GM19351 (cell line): ENCODE data around the gene BTBD6.
A peak's percentile ranks its signal among the peaks of the same experiment; 100 is the strongest.

Source experiments
- ATAC-seq: cut with Tn5 transposase; IDR thresholded peaks from one replicate; pipeline ENCODE4 v1.9.1; 2021; ENCODE audit warnings: mild to moderate bottlenecking, moderate library complexity; ENCODE audit not compliant: unreplicated experiment

Gene BTBD6

GRCh38 chr14:105248368-105249181 lies at the start of gene BTBD6:
BTBD6 (plus strand) TSS chr14:105248533; CDS start chr14:105248712, 179 bp downstream.
- ATAC-seq, result peak; percentile 93

- ATAC-seq, result no peak
Observed at GRCh38 chr14:105198588-105198987, 49.7 kb upstream of the BTBD6 start.

- ATAC-seq, result no peak
Observed at GRCh38 chr14:105199093-105199492, 49.2 kb upstream of the BTBD6 start.

DNA sequence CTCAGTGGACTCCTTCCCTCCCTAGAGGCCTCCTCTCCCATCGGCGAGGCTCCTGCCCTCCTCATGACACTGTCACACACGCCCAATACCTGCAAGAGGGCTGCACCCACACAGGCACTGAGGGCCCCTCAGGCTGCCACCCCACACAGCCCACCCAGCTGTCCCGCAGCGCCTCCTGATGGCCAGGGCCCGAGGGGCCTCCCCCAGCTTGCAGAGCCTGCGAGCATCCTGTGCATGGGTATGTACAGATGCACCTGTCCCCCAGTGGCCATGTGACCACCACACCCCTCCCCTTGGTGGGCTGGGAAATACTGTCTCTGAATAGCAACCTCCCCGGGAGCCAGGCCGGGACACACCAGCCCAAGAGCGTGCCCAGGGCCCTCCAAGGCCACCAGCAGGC lies 48.3 kb upstream of the BTBD6 start:
- ATAC-seq, result no peak

- ATAC-seq, result no peak
Observed at GRCh38 chr14:105200641-105201040, 47.7 kb upstream of the BTBD6 start.

GRCh38 chr14:105201156-105201924 lies 47.0 kb upstream of the BTBD6 start:
- no peak for ATAC-seq

DNA sequence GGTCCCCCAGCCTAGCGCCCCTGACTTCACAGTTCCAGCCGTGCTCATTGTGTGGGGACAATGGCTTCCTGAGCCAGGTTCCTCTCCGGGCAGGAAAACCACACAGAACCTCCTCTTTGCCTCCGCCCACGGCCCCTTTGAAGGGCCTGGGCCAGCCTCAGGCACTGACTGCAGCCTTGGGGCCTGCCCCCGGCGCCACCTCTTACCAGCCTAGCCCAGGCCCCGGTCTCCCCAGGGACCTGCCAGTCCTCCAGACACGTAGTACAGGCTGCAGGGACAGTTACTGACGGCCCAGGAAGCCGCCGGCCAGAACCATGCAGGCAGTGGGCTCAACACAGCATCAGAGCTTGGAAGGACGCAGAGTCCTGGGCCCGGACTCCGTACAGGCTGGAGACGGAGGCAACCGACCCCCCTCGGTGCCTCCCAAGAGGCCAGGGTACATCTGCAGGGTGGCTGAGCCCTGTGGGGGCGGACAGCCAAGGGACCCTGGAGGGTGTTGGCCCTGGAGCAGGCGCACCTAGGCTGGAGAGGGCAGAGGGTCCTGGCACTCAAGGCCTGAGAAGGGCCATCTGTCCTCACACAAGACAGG lies 46.3 kb upstream of the BTBD6 start:
- no peak for ATAC-seq

DNA sequence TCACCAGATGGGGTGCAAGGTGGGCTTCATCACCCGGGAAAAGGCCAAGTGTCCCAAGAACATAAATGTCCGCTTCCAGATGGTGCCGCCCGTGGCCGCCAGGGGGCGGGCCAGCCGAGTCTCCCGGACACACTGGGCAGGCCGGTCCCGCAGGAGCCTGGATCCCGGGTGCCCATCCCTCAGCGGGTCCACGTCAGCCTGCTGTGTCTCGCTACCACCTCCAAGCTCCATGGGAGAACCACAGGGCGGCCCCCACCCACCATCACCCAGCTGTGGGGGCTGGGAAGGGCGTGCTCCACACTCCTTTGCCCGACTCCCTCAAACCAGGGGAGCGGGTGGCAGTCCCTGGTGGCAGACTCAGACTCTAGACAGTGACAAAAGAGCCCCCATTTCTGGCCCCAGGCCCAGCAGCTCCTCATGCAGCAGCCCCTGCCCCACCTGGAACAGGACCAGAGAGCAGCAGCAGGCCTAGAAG lies 45.2 kb upstream of the BTBD6 start:
- no peak for ATAC-seq

DNA sequence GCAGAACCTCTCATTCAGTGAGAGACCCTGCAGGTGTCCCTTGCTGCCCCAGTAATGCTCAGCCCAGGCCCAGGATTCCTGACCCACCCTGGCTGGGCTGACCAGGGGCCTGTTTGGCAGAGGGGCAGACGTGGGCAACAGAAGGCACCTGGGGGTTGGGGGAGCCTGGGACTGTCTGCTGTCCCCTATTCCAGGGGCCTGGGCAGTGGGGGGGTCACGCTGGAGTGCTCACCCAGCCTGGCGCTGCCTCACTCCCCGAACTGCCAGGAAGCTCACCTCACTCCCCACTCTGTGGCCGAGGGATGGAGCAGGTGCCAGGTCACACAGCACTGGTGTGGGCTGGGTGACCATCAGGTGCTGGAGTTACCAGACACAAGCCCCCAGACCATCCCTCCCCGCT lies 44.6 kb upstream of the BTBD6 start:
- no peak for ATAC-seq

DNA sequence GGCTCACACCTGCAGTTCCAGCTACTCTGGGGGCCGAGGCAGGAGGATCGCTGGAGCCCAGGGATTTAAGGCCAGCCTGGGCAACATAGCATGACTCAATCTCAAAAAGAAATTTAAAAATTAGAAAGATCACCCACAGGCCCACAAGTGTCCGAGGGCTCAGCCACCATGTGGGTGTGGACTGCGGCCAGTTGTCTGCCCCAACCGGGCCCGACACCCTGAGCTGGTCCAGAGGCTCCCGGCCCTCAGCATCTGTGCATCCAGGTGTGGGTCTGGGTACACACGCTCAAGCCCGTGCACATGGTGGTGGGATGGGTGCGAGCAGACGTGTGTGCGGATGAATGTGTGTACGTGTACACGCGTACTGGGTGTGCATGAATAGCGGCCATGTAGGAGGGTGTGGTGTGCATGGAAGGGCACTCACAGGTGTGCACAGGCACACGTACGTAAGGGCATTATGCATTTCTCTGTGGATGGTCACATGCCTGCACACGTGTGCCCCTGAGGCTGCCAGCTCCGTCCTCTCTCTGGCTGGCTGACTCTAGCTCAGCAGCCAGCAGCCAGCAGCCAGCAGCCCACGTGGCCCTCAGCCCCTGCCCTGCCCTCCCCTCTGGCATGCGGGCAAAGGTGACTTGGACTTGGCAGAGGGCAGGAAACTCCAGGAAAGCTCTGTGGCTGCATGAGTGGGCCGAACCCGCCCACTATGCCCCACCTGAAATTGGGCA lies 44.0 kb upstream of the BTBD6 start:
- ATAC-seq, result no peak

GRCh38 chr14:105204931-105205672 lies 43.2 kb upstream of the BTBD6 start:
- no peak for ATAC-seq

DNA sequence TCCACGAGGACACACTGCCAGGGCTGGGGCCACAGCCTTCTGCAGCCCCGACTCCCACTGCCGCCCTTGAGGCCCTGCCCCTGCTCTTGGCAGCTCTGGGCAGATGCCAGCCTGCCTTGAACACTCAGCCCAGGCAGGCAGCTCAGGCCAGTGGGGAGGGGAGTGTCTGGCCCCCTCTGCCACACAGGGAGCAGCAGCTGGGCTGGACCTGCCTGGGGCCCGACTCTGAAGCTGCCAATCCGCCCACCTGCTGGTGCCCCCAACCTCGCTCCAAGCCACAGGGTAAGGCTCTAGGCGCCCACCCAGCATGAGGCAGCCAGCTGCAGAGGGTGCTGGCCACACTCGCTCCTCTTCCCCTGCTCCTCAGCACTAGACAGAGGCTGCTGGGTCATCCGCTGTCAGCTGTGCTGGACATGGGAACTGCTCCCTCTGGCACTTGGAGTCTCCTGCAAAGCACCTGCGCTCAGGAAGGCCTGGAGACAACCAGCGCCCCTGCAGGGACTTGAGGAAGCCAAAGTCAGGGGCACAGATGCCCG lies 42.6 kb upstream of the BTBD6 start:
- ATAC-seq, result no peak

DNA sequence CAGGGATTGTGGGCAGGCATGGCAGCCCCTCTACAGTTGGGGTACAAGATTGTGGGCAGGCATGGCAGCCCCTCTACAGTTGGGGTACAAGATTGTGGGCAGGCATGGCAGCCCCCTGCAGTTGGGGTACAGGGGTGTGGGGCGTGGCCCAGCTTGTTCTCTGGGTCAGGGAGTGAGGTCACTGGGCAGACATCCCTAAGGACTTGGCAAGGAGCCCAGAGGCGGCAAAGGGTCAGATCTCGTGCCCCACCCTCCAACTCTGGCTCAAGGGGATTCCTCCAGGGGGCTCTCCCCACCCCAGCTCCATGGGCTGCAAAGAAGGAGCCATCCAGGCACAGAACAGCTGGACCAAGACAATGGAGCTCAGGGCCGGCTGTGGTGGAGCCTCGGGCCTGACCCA lies 41.5 kb upstream of the BTBD6 start:
- ATAC-seq, result no peak

DNA sequence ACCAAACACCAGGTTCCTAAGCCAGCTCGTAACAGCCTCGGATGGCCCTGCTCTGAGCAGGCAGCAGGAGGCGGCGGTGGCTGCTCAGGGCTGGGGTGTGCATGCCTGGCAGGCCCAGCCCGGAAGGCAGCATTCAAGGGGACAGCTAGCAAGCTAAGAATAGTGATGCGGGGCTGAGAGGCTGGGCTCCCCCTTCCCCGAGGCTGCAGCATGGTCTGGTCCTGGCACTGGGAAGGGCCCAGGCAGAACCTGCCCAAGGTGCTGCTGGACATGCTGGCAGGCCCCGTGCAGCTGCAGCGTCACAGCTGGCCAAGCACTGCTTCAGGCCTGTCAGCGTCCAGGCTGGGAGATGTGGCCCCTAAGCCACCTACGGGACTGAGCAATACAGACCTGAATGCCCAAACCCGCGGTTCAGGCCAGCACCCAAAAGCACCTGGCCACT lies 40.9 kb upstream of the BTBD6 start:
- ATAC-seq, result no peak

DNA sequence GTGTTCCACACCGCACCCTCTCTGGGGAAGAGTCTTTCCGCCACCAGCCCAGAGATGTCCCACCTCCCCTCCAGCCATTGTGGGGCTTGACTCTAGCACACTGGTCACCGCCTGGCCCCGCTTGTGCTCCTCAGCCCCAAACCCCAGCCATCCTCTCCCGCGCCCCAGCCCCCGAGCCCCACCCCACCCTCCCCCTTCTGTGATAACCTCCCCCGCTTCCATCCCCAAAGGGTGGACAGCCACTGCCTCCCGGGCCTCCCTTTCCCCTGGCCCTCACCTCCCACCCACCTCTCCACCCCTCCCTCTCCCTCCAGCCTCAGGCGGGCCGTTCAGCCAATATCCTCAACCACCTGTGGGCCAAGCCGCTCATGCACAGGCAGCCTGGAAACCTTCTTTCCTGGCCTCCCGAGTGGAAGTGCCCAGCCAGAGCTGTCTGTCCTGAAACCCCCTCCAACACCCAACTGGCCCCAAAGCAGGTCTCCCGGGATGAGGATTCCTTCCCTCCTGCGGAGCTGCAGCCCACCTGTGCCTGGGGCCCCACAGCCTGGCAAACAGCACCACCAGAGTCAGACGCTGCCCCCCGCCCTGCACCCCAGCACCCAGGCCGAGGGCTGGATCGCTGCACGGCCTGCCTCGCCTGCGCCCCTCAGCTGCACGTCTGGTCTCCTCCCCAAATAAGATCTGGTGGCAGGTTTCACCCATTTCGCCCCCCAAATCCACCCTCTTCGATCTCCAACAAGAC lies 40.2 kb upstream of the BTBD6 start:
- ATAC-seq, result no peak

DNA sequence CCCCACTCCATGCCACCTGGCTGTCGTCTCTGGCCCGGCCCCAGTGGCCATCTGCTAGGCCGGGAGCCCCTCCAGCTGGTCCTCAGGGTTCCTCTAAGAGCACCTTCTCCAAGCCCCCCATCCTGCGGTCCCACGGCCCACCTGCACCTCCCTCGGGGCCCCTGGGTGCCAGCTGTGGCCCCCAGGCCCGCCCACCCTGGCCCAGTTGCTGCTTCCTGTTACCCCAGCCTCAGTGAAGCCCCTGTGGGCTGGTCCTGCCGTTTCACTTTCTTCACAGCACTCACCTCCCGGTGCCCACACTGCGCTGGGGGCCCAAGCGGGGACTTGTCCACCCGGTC lies 39.6 kb upstream of the BTBD6 start:
- ATAC-seq, result no peak

GRCh38 chr14:105209091-105209490 lies 39.2 kb upstream of the BTBD6 start:
- no peak for ATAC-seq

GRCh38 chr14:105209646-105210045 lies 38.7 kb upstream of the BTBD6 start:
- ATAC-seq, result no peak

GRCh38 chr14:105210266-105211025 lies 37.9 kb upstream of the BTBD6 start:
- ATAC-seq, result no peak
